ENCODE results near the gene SNRK.

GRCh38 chr3:43323541-43323940 lies 37.2 kb downstream of the SNRK start:
- TF ChIP-seq, protein P1, sequence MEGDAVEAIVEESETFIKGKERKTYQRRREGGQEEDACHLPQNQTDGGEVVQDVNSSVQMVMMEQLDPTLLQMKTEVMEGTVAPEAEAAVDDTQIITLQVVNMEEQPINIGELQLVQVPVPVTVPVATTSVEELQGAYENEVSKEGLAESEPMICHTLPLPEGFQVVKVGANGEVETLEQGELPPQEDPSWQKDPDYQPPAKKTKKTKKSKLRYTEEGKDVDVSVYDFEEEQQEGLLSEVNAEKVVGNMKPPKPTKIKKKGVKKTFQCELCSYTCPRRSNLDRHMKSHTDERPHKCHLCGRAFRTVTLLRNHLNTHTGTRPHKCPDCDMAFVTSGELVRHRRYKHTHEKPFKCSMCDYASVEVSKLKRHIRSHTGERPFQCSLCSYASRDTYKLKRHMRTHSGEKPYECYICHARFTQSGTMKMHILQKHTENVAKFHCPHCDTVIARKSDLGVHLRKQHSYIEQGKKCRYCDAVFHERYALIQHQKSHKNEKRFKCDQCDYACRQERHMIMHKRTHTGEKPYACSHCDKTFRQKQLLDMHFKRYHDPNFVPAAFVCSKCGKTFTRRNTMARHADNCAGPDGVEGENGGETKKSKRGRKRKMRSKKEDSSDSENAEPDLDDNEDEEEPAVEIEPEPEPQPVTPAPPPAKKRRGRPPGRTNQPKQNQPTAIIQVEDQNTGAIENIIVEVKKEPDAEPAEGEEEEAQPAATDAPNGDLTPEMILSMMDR (IDR thresholded peaks at IDR 0.05), result no peak
- no peak for TF ChIP-seq EZH2phosphoT487 (IDR thresholded peaks at IDR 0.05)

All from neural progenitor cell (in vitro differentiated cells).